ENCODE data around the gene NDST3.

DNA sequence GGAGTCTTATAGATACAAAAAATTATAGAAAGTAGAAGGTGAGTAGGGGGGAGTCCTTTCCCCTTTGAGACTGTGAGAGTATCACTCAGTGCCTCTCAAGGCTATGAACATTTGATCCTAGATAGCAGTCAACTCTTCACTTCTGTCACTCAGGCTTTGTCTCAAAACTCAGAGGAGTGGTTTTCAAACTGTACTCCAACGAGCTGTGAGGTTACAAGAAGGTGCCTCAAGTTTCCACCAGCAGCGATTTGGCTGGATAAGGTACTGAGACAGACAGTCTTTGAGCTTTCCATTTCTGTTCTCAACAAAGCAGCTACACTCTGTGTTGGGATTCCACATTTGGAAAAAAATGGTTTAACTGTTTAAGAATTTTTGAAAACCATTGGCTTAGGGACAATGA is 48.0 kb upstream of the NDST3 start:
- TF ChIP-seq, protein P1, sequence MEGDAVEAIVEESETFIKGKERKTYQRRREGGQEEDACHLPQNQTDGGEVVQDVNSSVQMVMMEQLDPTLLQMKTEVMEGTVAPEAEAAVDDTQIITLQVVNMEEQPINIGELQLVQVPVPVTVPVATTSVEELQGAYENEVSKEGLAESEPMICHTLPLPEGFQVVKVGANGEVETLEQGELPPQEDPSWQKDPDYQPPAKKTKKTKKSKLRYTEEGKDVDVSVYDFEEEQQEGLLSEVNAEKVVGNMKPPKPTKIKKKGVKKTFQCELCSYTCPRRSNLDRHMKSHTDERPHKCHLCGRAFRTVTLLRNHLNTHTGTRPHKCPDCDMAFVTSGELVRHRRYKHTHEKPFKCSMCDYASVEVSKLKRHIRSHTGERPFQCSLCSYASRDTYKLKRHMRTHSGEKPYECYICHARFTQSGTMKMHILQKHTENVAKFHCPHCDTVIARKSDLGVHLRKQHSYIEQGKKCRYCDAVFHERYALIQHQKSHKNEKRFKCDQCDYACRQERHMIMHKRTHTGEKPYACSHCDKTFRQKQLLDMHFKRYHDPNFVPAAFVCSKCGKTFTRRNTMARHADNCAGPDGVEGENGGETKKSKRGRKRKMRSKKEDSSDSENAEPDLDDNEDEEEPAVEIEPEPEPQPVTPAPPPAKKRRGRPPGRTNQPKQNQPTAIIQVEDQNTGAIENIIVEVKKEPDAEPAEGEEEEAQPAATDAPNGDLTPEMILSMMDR (conservative IDR thresholded peaks at IDR 0.05; ENCODE audit: low read length), result no peak
- no peak for TF ChIP-seq EZH2phosphoT487 (IDR thresholded peaks at IDR 0.05; ENCODE audit: borderline replicate concordance, low read depth, low read length)

Data from OCI-LY7 (cell line).